HEK293 (cell line): Measurements from ENCODE around the gene LPP.

ENCODE experiments used
- CTCF ChIA-PET: fragments of 350-600 bp; formaldehyde crosslinking; extraction: SDS; loops from one replicate; lab custom pipeline; 2021; ENCODE audit warnings: antibody characterized with exemption; lab: Yijun Ruan, JAX
- POLR2A ChIA-PET: fragments of 300-600 bp; formaldehyde crosslinking; extraction: SDS; loops from one replicate; lab custom pipeline; 2020; ENCODE audit warnings: antibody characterized with exemption, inconsistent platforms; lab: Yijun Ruan, JAX
- H3K27ac ChIP-seq: fragments of 200-500 bp; sonication (Bioruptor generic); 2 replicates; pipeline ENCODE4 v1.5.1; 2014; ENCODE audit warnings: low read depth, low read length, control low read depth, inconsistent platforms; ENCODE audit errors: extremely low read depth
- H3K36me3 ChIP-seq, 2 experiments: fragments of 200-500 bp in 1 of 2; sonication (Bioruptor generic) in 1 of 2; 1 replicate in 1 of 2; 2 replicates in 1 of 2; pipeline ENCODE4 v1.5.1; 2014 to 2017; ENCODE audit warnings: inconsistent platforms in 2 of 2, low read length in 2 of 2; ENCODE audit not compliant: control insufficient read depth in 2 of 2, insufficient read depth in 1 of 2
- H3K4me1 ChIP-seq: fragments of 200-500 bp; sonication (Bioruptor generic); 2 replicates; pipeline ENCODE4 v1.5.1; 2014; ENCODE audit warnings: mild to moderate bottlenecking, low read length, inconsistent platforms; ENCODE audit not compliant: control insufficient read depth, insufficient read depth
- H3K4me3 ChIP-seq: 2 replicates; pipeline ENCODE4 v1.5.1; 2011; ENCODE audit warnings: low read depth, mild to moderate bottlenecking, control low read depth, low read length, moderate library complexity
- H3K9me3 ChIP-seq: fragments of 200-500 bp; sonication (Bioruptor generic); 2 replicates; pipeline ENCODE4 v1.5.1; 2014; ENCODE audit warnings: low read depth, low read length, inconsistent platforms; ENCODE audit not compliant: control insufficient read depth, insufficient read depth
- HOXC10 ChIP-seq: sonication (generic); formaldehyde crosslinking; IDR thresholded peaks from 2 replicates; pipeline ENCODE4 v1.8.1; 2023; ENCODE audit warnings: mild to moderate bottlenecking, missing genetic modification reagents
- MEIS1 ChIP-seq: sonication (generic); formaldehyde crosslinking; IDR thresholded peaks from 2 replicates; pipeline ENCODE4 v1.8.1; 2022; ENCODE audit warnings: missing genetic modification reagents, mild to moderate bottlenecking, borderline replicate concordance
- MYNN ChIP-seq: fragments of 450-650 bp; formaldehyde crosslinking; IDR thresholded peaks from 2 replicates; pipeline ENCODE4 v1.5.1; 2016; ENCODE audit warnings: missing biosample characterization, missing genetic modification characterization, borderline replicate concordance
- PRDM2 ChIP-seq: fragments of 450-650 bp; formaldehyde crosslinking; IDR thresholded peaks from 2 replicates; pipeline ENCODE4 v1.5.1; 2016; ENCODE audit warnings: missing biosample characterization, missing genetic modification characterization, borderline replicate concordance
- ZNF146 ChIP-seq: fragments of 450-650 bp; formaldehyde crosslinking; IDR thresholded peaks from 2 replicates; pipeline ENCODE4 v1.5.1; 2016; ENCODE audit warnings: missing biosample characterization, missing genetic modification characterization
- ZNF19 ChIP-seq: fragments of 450-650 bp; formaldehyde crosslinking; IDR thresholded peaks from 2 replicates; pipeline ENCODE4; 2016; ENCODE audit warnings: missing biosample characterization, missing genetic modification characterization, low read depth
- ZNF202 ChIP-seq: fragments of 450-650 bp; formaldehyde crosslinking; IDR thresholded peaks from 2 replicates; pipeline ENCODE4 v1.5.1; 2016; ENCODE audit warnings: missing biosample characterization, missing genetic modification characterization, borderline replicate concordance
- ZNF214 ChIP-seq: fragments of 450-650 bp; formaldehyde crosslinking; IDR thresholded peaks from 2 replicates; pipeline ENCODE4 v1.5.1; 2017; ENCODE audit warnings: missing biosample characterization, mild to moderate bottlenecking, missing genetic modification characterization, borderline replicate concordance
- ZNF292 ChIP-seq: fragments of 450-650 bp; formaldehyde crosslinking; IDR thresholded peaks from 2 replicates; pipeline ENCODE4 v1.5.1; 2016; ENCODE audit warnings: low read depth, missing biosample characterization, missing genetic modification characterization, borderline replicate concordance
- ZNF341 ChIP-seq: fragments of 450-650 bp; formaldehyde crosslinking; IDR thresholded peaks from 2 replicates; pipeline ENCODE4; 2016; ENCODE audit warnings: low read depth, missing biosample characterization, missing genetic modification characterization
- TF ChIP-seq, protein P1 (sequence below): fragments of 450-650 bp; formaldehyde crosslinking; IDR thresholded peaks from 2 replicates; pipeline ENCODE4 v1.5.1; 2016; ENCODE audit warnings: missing biosample characterization, missing genetic modification characterization
- TF ChIP-seq, protein P2 (sequence below): fragments of 450-650 bp; formaldehyde crosslinking; conservative IDR thresholded peaks from 2 replicates; pipeline ENCODE4 v1.5.1; 2016; ENCODE audit warnings: low read depth, missing biosample characterization, missing genetic modification characterization
- TF ChIP-seq, protein P3 (sequence below): fragments of 450-650 bp; formaldehyde crosslinking; IDR thresholded peaks from 2 replicates; pipeline ENCODE4 v1.5.1; 2016; ENCODE audit warnings: missing biosample characterization, missing genetic modification characterization, low read depth

The LPP gene

DNA sequence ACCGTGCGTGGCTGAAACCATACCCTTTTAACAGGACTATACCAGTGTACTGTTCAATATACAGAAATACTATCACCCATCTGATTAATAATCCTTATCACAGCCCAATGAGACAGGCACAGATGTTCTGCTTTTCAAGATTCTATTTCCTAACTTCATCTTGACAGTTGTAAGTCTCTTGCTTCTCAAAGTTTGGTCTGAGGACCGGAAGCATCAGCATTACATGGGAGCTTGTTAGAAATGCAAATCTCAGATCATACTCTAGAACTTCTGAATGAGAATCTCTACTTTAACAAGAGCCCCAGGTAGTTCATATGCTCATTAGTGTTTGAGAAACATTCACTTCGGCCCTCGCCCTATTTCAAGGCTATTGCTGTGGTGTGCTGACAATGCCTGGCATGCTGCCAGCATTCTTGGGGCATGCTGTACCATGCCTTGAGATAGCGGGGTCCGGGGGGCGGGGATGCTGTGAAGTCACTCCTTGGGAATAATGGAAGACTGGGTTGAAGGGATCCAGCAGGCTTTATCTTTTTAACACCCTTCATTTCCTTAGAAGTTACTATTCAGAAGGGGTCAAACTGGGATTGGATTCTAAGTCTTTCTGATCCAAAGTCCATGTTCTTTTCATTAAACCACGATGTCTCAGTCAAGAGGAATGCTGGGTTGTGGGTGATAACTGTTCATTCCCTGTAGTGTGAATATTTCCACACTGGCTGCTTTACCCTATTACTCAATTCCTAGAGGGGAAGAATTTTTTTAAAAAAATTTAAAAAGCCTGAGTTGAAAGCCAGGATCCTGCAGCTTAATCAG is 194.7 kb downstream of the LPP start (continued):
- TF ChIP-seq PRDM2 (tag by site-specific recombination) (no peak), MYNN (tag by site-specific recombination) (no peak), ZNF202 (tag by site-specific recombination) (no peak), ZNF292 (tag by site-specific recombination) (no peak)
- TF ChIP-seq, protein P1, sequence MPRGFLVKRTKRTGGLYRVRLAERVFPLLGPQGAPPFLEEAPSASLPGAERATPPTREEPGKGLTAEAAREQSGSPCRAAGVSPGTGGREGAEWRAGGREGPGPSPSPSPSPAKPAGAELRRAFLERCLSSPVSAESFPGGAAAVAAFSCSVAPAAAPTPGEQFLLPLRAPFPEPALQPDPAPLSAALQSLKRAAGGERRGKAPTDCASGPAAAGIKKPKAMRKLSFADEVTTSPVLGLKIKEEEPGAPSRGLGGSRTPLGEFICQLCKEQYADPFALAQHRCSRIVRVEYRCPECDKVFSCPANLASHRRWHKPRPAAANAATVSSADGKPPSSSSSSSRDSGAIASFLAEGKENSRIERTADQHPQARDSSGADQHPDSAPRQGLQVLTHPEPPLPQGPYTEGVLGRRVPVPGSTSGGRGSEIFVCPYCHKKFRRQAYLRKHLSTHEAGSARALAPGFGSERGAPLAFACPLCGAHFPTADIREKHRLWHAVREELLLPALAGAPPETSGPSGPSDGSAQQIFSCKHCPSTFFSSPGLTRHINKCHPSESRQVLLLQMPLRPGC (tag by site-specific recombination), result no peak

- Histone ChIP-seq H3K36me3 (no peaks in the 10 kb centered on the region), H3K27ac (no peak overlapping the region), H3K4me3 (no peak overlapping the region), H3K9me3 (no peaks in the 10 kb centered on the region), H3K4me1 (peaks cover 5% of the 10 kb centered on the region; the same call in 1 of the 2 replicates)
- POLR2A ChIA-PET, result no interaction called here
- CTCF ChIA-PET, result interaction anchor here (0.5 to 0.7 kb wide), 3 partner anchors 150 to 743 kb away, joined by 3 to 4 read pairs (median 3); no protein-coding TSS in a partner anchor
- no peak for TF ChIP-seq ZNF214
- TF ChIP-seq ZNF146 (tag by site-specific recombination), result no peak
- TF ChIP-seq ZNF341 (tag by site-specific recombination), result no peak
- TF ChIP-seq ZNF19 (tag by site-specific recombination), result no peak
- TF ChIP-seq MEIS1, result no peak
- no peak for TF ChIP-seq HOXC10 (CRISPR knock-in tag)
- TF ChIP-seq, protein P2, sequence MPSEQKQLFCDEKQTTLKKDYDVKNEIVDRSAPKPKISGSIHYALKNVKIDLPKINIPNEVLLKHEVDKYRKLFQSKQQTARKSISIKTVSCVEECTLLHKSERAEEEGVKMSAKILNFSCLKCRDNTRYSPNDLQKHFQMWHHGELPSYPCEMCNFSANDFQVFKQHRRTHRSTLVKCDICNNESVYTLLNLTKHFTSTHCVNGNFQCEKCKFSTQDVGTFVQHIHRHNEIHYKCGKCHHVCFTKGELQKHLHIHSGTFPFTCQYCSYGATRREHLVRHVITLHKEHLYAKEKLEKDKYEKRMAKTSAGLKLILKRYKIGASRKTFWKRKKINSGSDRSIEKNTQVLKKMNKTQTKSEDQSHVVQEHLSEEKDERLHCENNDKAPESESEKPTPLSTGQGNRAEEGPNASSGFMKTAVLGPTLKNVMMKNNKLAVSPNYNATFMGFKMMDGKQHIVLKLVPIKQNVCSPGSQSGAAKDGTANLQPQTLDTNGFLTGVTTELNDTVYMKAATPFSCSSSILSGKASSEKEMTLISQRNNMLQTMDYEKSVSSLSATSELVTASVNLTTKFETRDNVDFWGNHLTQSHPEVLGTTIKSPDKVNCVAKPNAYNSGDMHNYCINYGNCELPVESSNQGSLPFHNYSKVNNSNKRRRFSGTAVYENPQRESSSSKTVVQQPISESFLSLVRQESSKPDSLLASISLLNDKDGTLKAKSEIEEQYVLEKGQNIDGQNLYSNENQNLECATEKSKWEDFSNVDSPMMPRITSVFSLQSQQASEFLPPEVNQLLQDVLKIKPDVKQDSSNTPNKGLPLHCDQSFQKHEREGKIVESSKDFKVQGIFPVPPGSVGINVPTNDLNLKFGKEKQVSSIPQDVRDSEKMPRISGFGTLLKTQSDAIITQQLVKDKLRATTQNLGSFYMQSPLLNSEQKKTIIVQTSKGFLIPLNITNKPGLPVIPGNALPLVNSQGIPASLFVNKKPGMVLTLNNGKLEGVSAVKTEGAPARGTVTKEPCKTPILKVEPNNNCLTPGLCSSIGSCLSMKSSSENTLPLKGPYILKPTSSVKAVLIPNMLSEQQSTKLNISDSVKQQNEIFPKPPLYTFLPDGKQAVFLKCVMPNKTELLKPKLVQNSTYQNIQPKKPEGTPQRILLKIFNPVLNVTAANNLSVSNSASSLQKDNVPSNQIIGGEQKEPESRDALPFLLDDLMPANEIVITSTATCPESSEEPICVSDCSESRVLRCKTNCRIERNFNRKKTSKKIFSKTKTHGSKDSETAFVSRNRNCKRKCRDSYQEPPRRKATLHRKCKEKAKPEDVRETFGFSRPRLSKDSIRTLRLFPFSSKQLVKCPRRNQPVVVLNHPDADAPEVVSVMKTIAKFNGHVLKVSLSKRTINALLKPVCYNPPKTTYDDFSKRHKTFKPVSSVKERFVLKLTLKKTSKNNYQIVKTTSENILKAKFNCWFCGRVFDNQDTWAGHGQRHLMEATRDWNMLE (tag by site-specific recombination), result no peak
- TF ChIP-seq, protein P3, sequence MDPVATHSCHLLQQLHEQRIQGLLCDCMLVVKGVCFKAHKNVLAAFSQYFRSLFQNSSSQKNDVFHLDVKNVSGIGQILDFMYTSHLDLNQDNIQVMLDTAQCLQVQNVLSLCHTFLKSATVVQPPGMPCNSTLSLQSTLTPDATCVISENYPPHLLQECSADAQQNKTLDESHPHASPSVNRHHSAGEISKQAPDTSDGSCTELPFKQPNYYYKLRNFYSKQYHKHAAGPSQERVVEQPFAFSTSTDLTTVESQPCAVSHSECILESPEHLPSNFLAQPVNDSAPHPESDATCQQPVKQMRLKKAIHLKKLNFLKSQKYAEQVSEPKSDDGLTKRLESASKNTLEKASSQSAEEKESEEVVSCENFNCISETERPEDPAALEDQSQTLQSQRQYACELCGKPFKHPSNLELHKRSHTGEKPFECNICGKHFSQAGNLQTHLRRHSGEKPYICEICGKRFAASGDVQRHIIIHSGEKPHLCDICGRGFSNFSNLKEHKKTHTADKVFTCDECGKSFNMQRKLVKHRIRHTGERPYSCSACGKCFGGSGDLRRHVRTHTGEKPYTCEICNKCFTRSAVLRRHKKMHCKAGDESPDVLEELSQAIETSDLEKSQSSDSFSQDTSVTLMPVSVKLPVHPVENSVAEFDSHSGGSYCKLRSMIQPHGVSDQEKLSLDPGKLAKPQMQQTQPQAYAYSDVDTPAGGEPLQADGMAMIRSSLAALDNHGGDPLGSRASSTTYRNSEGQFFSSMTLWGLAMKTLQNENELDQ (tag by site-specific recombination), result no peak
Measured at GRCh38 chr3:188349351-188349901, 195.5 kb downstream of the LPP start.
